ENCODE results near the gene NFATC4.
"Not testable (repeated sequence)": the region's sequence is repeated elsewhere in the genome, so short reads cannot be mapped to it uniquely, and the experiment has no call there.

Gene NFATC4

GRCh38 chr14:24368562-24369252, 723 bp downstream of the NFATC4 start:
- peak; percentile 84 for DNase-seq

- DNase-seq = no peak
These were observed 1.5 kb downstream of the NFATC4 start for GRCh38 chr14:24369463-24369862.

GRCh38 chr14:24369907-24370687, 2.1 kb downstream of the NFATC4 start:
- DNase-seq = no peak

- DNase-seq = no peak
These were observed 2.8 kb downstream of the NFATC4 start for GRCh38 chr14:24370748-24371147.

- not testable (repeated sequence) for DNase-seq
These were observed 3.6 kb downstream of the NFATC4 start for GRCh38 chr14:24371605-24372004.

- no peak for DNase-seq
These were observed 4.9 kb downstream of the NFATC4 start for GRCh38 chr14:24372701-24373416.

- no peak for DNase-seq
These were observed 8.6 kb downstream of the NFATC4 start for GRCh38 chr14:24376448-24377070.

- DNase-seq = peak; percentile 67
These were observed 9.1 kb downstream of the NFATC4 start for GRCh38 chr14:24377126-24377525.

GRCh38 chr14:24377657-24378056, 9.7 kb downstream of the NFATC4 start:
- DNase-seq = peak; percentile 72

- no peak for DNase-seq
These were observed 10.3 kb downstream of the NFATC4 start for GRCh38 chr14:24378327-24378726.

- DNase-seq = no peak
These were observed 11.3 kb downstream of the NFATC4 start for GRCh38 chr14:24378981-24379906.

GRCh38 chr14:24379907-24380730, 12.1 kb downstream of the NFATC4 start:
- no peak for DNase-seq

- no peak for DNase-seq
These were observed 13.5 kb downstream of the NFATC4 start for GRCh38 chr14:24381363-24382063.

GRCh38 chr14:24382064-24382371, 14.0 kb downstream of the NFATC4 start:
- no peak for DNase-seq

GRCh38 chr14:24384169-24384568, 16.2 kb downstream of the NFATC4 start:
- DNase-seq = no peak

GRCh38 chr14:24385524-24385923, 17.5 kb downstream of the NFATC4 start:
- no peak for DNase-seq

- DNase-seq = no peak
These were observed 19.0 kb downstream of the NFATC4 start for GRCh38 chr14:24387009-24387345.

- not testable (repeated sequence) for DNase-seq
These were observed 19.6 kb downstream of the NFATC4 start for GRCh38 chr14:24387579-24387978.

GRCh38 chr14:24388474-24389179, 20.6 kb downstream of the NFATC4 start:
- DNase-seq = no peak

- DNase-seq = no peak
These were observed 21.4 kb downstream of the NFATC4 start for GRCh38 chr14:24389226-24389848.
